ENCODE results near the gene GPC6. TPM values are rescaled to one million over a fixed set of nuclear protein-coding genes. Genes with fewer than 3 reads are reported as not detected.

Gene GPC6
- total and polyA plus RNA-seq, 4 donors = 5.0 to 37.4 (median 18.9) TPM

DNA sequence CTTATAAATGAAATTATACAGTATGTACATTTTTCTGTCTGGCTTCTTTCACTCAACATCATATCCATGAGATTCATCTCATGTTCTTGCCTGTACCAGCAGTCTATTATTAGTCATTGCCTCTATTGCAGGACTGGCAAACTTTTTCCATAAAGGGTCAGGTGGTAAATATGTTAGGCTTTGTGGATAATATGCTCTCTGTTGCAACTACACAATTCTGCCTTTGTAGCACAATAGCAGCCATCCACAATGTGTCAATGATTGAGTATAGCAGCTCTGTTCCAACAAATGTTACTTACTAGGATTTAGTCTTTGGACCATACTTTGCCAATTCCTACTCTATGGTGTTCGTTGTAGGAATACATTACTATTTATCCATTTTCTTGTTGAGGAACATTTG, 948.5 kb downstream of the GPC6 start:
- intact Hi-C loops (cut with DNase I) = loop anchor here in 1 of 2 donors (10.0 kb wide), 1 partner anchor 170 kb away; no protein-coding TSS in a partner anchor
- no peak overlapping the region for H3K27ac ChIP-seq (ENCODE audit: low read depth in 1 of 2, low read length in 2 of 2)
- H3K36me3 ChIP-seq (ENCODE audit: control insufficient read depth in 1 of 2, insufficient read depth in 2 of 2, low read length in 1 of 2) = no peaks in the 10 kb centered on the region
- DNase-seq (no peak), ATAC-seq (ENCODE audit: low FRiP score) (no peak)
- 91 to 96% methylated on average over 1 of the region's 1 CpG for WGBS, 2 donors
- no peaks in the 10 kb centered on the region for H3K4me1 ChIP-seq (ENCODE audit: control insufficient read depth in 1 of 2, insufficient read depth in 2 of 2, low read length in 2 of 2)
- H3K4me3 ChIP-seq (ENCODE audit: low read length in 2 of 2) = no peak overlapping the region
- no peaks in the 10 kb centered on the region for H3K9me3 ChIP-seq (ENCODE audit: control insufficient read depth, low read length)
- no peaks in the 10 kb centered on the region for H3K27me3 ChIP-seq (ENCODE audit: control insufficient read depth in 1 of 2, insufficient read depth in 2 of 2, low read length in 1 of 2)

DNA sequence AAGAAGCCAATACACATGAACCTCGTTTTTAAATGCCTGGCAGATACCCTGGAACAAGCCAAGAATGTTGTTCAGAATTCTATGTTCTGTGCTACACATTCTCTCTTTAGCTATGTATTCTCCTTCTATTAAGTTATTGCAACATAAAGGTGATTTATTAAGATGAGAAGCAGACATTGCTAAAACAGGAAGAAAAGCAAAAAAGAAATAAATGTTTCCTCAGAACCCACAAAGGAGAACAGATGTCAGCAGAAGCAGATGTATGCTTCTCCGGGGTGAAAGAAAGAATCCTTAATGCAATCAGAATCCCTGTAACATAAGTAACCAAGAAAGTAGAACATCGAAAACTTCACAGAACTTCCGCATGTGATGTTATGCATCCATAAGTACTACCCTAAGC, 950.0 kb downstream of the GPC6 start:
- DNase-seq = no peak
- H3K4me1 ChIP-seq (ENCODE audit: control insufficient read depth in 1 of 2, insufficient read depth in 2 of 2, low read length in 2 of 2) = no peaks in the 10 kb centered on the region
- no peak overlapping the region for H3K27ac ChIP-seq (ENCODE audit: low read depth in 1 of 2, low read length in 2 of 2)
- no peak overlapping the region for H3K4me3 ChIP-seq (ENCODE audit: low read length in 2 of 2)
- no peaks in the 10 kb centered on the region for H3K27me3 ChIP-seq (ENCODE audit: control insufficient read depth in 1 of 2, insufficient read depth in 2 of 2, low read length in 1 of 2)
- no peaks in the 10 kb centered on the region for H3K9me3 ChIP-seq (ENCODE audit: control insufficient read depth, low read length)
- ATAC-seq (ENCODE audit: low FRiP score) = no peak
- WGBS, 2 donors = 72 to 79% methylated on average over 4 of the region's 4 CpGs
- intact Hi-C loops (cut with DNase I) = loop anchor here in 1 of 2 donors (10.0 kb wide), 1 partner anchor 168 kb away; no protein-coding TSS in a partner anchor
- H3K36me3 ChIP-seq (ENCODE audit: control insufficient read depth in 1 of 2, insufficient read depth in 2 of 2, low read length in 1 of 2) = no peaks in the 10 kb centered on the region

DNA sequence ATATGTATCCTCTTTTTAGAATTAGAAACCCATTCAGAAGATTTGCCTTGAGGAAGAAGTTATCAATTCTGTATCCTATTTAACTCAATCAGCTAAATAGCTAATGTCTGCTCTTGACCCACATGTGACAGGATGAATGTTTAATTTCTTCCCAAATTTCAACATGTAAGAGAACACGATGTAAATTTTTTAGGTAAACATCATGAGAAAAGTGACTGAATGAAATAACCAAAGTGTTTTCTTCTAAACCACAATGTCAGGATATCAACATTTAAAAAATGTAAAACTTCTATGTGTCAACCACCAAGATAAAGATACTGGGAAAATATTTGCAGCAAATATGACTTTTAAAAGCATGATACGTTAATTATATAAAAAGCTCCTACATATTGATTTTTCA, 950.4 kb downstream of the GPC6 start:
- no peaks in the 10 kb centered on the region for H3K27me3 ChIP-seq (ENCODE audit: control insufficient read depth in 1 of 2, insufficient read depth in 2 of 2, low read length in 1 of 2)
- intact Hi-C loops (cut with DNase I) = loop anchor here in 1 of 2 donors (10.0 kb wide), 1 partner anchor 168 kb away; no protein-coding TSS in a partner anchor
- no peak overlapping the region for H3K27ac ChIP-seq (ENCODE audit: low read depth in 1 of 2, low read length in 2 of 2)
- 76 to 86% methylated on average over 2 of the region's 2 CpGs for WGBS, 2 donors
- H3K9me3 ChIP-seq (ENCODE audit: control insufficient read depth, low read length) = no peaks in the 10 kb centered on the region
- no peaks in the 10 kb centered on the region for H3K4me1 ChIP-seq (ENCODE audit: control insufficient read depth in 1 of 2, insufficient read depth in 2 of 2, low read length in 2 of 2)
- ATAC-seq (ENCODE audit: low FRiP score) (no peak), DNase-seq (no peak)
- no peak overlapping the region for H3K4me3 ChIP-seq (ENCODE audit: low read length in 2 of 2)
- no peaks in the 10 kb centered on the region for H3K36me3 ChIP-seq (ENCODE audit: control insufficient read depth in 1 of 2, insufficient read depth in 2 of 2, low read length in 1 of 2)

DNA sequence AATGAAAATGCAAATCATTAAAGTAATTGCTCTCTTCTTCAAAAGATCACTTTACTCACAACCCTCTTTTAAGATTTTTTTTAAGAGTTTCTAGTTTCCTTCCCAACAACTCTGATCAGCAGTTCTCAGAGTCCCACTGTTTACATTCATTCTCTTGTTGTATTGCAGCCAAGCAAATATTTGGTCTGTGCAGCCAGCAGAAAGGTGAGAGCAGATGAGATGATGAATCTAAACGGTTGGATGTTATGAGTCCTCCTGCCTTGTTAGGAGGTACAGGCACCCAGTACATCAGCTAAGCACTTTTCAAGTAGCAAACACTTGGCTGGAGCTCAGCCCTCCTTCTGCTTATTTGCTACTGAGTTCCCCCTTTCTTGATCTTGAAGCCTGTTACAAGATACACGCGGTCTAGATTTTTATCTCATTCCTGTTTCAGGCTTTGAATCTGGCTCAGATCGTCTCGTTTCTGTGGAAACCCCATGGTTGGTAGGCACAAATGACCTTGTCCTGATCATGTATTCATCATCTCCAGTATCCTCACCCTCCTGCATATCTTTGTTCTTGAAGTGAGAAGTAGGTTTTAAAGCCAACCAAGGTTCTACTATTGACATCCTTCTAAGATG, 952.1 kb downstream of the GPC6 start:
- no peak for DNase-seq
- Histone ChIP-seq H3K36me3 (ENCODE audit: control insufficient read depth in 1 of 2, insufficient read depth in 2 of 2, low read length in 1 of 2) (no peaks in the 10 kb centered on the region), H3K27ac (ENCODE audit: low read depth in 1 of 2, low read length in 2 of 2) (no peak overlapping the region), H3K4me3 (ENCODE audit: low read length in 2 of 2) (no peak overlapping the region), H3K27me3 (ENCODE audit: control insufficient read depth in 1 of 2, insufficient read depth in 2 of 2, low read length in 1 of 2) (no peaks in the 10 kb centered on the region), H3K4me1 (ENCODE audit: control insufficient read depth in 1 of 2, insufficient read depth in 2 of 2, low read length in 2 of 2) (no peaks in the 10 kb centered on the region), H3K9me3 (ENCODE audit: control insufficient read depth, low read length) (no peaks in the 10 kb centered on the region)
- intact Hi-C loops (cut with DNase I) = loop anchor here in 1 of 2 donors (10.0 kb wide), 1 partner anchor 166 kb away; no protein-coding TSS in a partner anchor
- WGBS, 2 donors = 63 to 74% methylated on average over 5 of the region's 5 CpGs
- no peak for ATAC-seq (ENCODE audit: low FRiP score)

DNA sequence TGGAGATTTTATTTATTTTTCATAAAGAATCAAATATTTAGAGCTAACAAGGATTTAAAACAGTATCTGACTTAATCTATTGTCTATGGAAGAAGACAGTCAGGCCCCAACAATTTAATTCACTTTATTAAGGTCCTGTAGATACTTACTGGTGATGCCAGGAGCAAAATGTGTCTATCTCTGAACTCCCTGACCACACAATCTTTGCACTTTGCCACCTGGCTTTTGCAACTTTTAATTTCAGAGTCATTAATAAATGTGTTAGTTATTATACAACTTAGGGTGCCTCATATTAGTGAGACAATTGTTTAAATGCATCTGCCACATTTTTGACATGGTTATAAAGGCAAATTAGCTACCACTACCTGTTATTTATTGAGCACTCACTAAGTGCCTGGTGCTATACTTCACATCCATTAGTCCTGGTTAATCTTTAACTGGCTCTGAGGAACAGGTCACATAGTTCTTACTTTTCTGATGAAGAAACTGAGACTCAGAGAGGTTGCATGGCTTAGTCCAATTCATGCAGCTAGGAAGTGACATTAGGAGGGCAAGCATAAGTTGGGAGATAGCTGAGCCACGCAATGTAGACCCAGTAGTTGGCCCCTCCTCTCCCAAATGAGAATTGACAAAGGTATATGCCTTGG, 955.0 kb downstream of the GPC6 start:
- H3K36me3 ChIP-seq (ENCODE audit: control insufficient read depth in 1 of 2, insufficient read depth in 2 of 2, low read length in 1 of 2) = no peaks in the 10 kb centered on the region
- H3K27ac ChIP-seq (ENCODE audit: low read depth in 1 of 2, low read length in 2 of 2) = no peak overlapping the region
- H3K27me3 ChIP-seq (ENCODE audit: control insufficient read depth in 1 of 2, insufficient read depth in 2 of 2, low read length in 1 of 2) = no peaks in the 10 kb centered on the region
- H3K4me1 ChIP-seq (ENCODE audit: control insufficient read depth in 1 of 2, insufficient read depth in 2 of 2, low read length in 2 of 2) = no peaks in the 10 kb centered on the region
- H3K9me3 ChIP-seq (ENCODE audit: control insufficient read depth, low read length) = no peaks in the 10 kb centered on the region
- 84 to 97% methylated on average over 1 of the region's 1 CpG for WGBS, 2 donors
- ATAC-seq (ENCODE audit: low FRiP score) = no peak
- DNase-seq = no peak
- intact Hi-C loops (cut with DNase I) = no loop called here
- no peak overlapping the region for H3K4me3 ChIP-seq (ENCODE audit: low read length in 2 of 2)

DNA sequence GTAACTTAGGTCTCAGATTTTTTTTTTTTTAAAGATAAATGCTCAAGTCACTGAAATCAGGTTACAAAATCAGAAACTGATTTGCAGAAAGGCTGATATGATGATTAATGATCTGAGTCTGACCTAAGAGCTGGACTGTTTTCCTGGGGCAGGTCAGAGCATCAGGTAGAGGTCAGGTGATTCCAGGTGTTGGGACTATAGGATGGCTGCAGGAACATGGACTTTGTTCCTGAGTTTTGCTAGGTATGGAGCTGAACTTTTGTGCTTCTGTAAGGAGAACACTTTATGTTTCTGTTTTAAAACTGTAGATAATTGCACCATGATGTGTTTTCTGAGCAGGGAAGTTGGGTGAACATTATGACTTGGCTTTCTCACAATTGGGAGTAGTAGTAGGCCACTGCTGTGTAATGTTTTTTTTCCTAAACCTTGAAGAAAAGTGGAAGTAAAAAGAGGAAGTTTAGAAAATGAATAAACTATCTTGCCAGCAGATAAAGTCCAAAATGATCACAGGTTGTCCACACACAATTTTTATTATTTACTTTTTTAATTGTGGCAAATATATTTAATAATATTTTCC, 955.7 kb downstream of the GPC6 start:
- no peak overlapping the region for H3K4me3 ChIP-seq (ENCODE audit: low read length in 2 of 2)
- H3K27ac ChIP-seq (ENCODE audit: low read depth in 1 of 2, low read length in 2 of 2) = no peak overlapping the region
- H3K4me1 ChIP-seq (ENCODE audit: control insufficient read depth in 1 of 2, insufficient read depth in 2 of 2, low read length in 2 of 2) = no peaks in the 10 kb centered on the region
- H3K27me3 ChIP-seq (ENCODE audit: control insufficient read depth in 1 of 2, insufficient read depth in 2 of 2, low read length in 1 of 2) = no peaks in the 10 kb centered on the region
- no peak for ATAC-seq (ENCODE audit: low FRiP score)
- no peaks in the 10 kb centered on the region for H3K36me3 ChIP-seq (ENCODE audit: control insufficient read depth in 1 of 2, insufficient read depth in 2 of 2, low read length in 1 of 2)
- intact Hi-C loops (cut with DNase I) = no loop called here
- no peak for DNase-seq
- no peaks in the 10 kb centered on the region for H3K9me3 ChIP-seq (ENCODE audit: control insufficient read depth, low read length)

DNA sequence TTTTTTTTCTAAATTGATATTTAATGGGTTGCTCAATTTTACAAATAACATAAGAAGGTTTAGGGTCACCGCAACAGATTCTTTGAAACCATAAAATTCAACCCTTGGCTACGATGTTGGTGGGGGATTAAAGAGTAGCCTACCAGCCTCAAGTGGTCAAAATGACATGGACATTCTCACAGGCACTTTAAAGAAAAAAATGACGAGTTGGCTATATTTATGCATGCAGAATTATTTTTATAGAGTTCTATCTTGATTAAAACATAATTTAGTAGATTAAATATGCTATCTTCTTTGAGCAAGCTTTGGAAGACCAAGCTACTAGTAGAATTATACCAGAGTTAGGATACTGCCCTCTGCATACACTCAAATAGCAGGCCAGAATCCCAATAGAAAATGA, 959.9 kb downstream of the GPC6 start:
- Histone ChIP-seq H3K27me3 (ENCODE audit: control insufficient read depth in 1 of 2, insufficient read depth in 2 of 2, low read length in 1 of 2) (no peaks in the 10 kb centered on the region), H3K9me3 (ENCODE audit: control insufficient read depth, low read length) (no peaks in the 10 kb centered on the region), H3K4me1 (ENCODE audit: control insufficient read depth in 1 of 2, insufficient read depth in 2 of 2, low read length in 2 of 2) (no peaks in the 10 kb centered on the region), H3K4me3 (ENCODE audit: low read length in 2 of 2) (no peak overlapping the region), H3K36me3 (ENCODE audit: control insufficient read depth in 1 of 2, insufficient read depth in 2 of 2, low read length in 1 of 2) (no peaks in the 10 kb centered on the region), H3K27ac (ENCODE audit: low read depth in 1 of 2, low read length in 2 of 2) (no peak overlapping the region)
- no peak for ATAC-seq (ENCODE audit: low FRiP score)
- WGBS, 2 donors = 91 to 92% methylated on average over 3 of the region's 3 CpGs
- no peak for DNase-seq
- intact Hi-C loops (cut with DNase I) = no loop called here

DNA sequence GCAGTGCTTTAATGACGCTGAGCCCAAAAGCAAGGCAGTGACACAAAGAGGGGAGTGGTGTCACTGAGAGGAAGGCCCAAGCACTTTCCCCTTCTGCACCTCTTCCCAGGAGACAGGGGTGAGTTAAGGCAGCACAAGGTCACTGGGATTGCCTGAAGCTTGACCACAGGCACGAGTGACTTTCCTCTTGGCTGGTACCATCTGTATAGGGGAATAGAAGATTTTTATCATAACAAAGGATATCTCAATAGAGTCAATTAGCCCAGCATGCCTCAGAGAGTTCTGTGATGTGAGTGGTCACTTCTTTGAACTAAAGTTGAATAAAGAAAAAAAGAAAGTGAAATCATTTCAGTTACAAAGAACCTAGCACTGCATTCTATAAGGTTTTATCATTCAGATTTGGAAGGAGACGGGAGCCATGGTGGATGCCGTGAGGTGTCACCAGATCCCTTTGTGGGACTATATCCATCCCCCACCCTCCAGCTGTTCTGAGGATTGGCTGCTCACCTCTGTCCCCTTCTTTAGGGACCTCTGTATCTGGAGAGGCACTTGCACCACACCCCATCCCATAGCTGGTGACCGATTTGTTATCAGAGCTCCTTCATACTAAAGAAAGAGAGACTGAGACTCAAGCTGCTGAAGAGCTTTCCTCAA, 961.7 kb downstream of the GPC6 start:
- Histone ChIP-seq H3K36me3 (ENCODE audit: control insufficient read depth in 1 of 2, insufficient read depth in 2 of 2, low read length in 1 of 2) (no peaks in the 10 kb centered on the region), H3K27ac (ENCODE audit: low read depth in 1 of 2, low read length in 2 of 2) (no peak overlapping the region), H3K27me3 (ENCODE audit: control insufficient read depth in 1 of 2, insufficient read depth in 2 of 2, low read length in 1 of 2) (no peaks in the 10 kb centered on the region), H3K4me3 (ENCODE audit: low read length in 2 of 2) (no peak overlapping the region), H3K4me1 (ENCODE audit: control insufficient read depth in 1 of 2, insufficient read depth in 2 of 2, low read length in 2 of 2) (no peaks in the 10 kb centered on the region), H3K9me3 (ENCODE audit: control insufficient read depth, low read length) (no peaks in the 10 kb centered on the region)
- WGBS, 2 donors = 84 to 89% methylated on average over 5 of the region's 5 CpGs
- DNase-seq (no peak), ATAC-seq (ENCODE audit: low FRiP score) (no peak)
- intact Hi-C loops (cut with DNase I) = no loop called here
